ENCODE measurements around the gene PRCD.

PRCD gene

GRCh38 chr17:76572201-76572910, 32.5 kb downstream of the PRCD start:
- no peak for DNase-seq (ENCODE audit: low spot score)

GRCh38 chr17:76573096-76573495, 33.3 kb downstream of the PRCD start:
- no peak for DNase-seq (ENCODE audit: low spot score)

GRCh38 chr17:76574166-76574565, 34.3 kb downstream of the PRCD start:
- no peak for DNase-seq (ENCODE audit: low spot score)

GRCh38 chr17:76575570-76575969, 35.7 kb downstream of the PRCD start:
- peak; percentile 94 for DNase-seq (ENCODE audit: low spot score)

- DNase-seq (ENCODE audit: low spot score): no peak
These were observed 36.3 kb downstream of the PRCD start for GRCh38 chr17:76576189-76576588.

GRCh38 chr17:76577876-76578275, 38.0 kb downstream of the PRCD start:
- no peak for DNase-seq (ENCODE audit: low spot score)

GRCh38 chr17:76578376-76578775, 38.5 kb downstream of the PRCD start:
- DNase-seq (ENCODE audit: low spot score): no peak

- DNase-seq (ENCODE audit: low spot score): no peak
These were observed 39.4 kb downstream of the PRCD start for GRCh38 chr17:76579281-76579680.

- no peak for DNase-seq (ENCODE audit: low spot score)
These were observed 41.7 kb downstream of the PRCD start for GRCh38 chr17:76581515-76581914.

GRCh38 chr17:76582660-76583059, 42.8 kb downstream of the PRCD start:
- no peak for DNase-seq (ENCODE audit: low spot score)

- no peak for DNase-seq (ENCODE audit: low spot score)
These were observed 44.7 kb downstream of the PRCD start for GRCh38 chr17:76584427-76585032.

GRCh38 chr17:76585033-76585648, 45.3 kb downstream of the PRCD start:
- no peak for DNase-seq (ENCODE audit: low spot score)

GRCh38 chr17:76585649-76586593, 46.1 kb downstream of the PRCD start, which contains the start of gene ST6GALNAC2:
Gene ST6GALNAC2, minus strand, starts transcription at chr17:76585860. Its CDS starts 52 bp downstream, at chr17:76585808.
- no peak for DNase-seq (ENCODE audit: low spot score)

- DNase-seq (ENCODE audit: low spot score): no peak
These were observed 47.1 kb downstream of the PRCD start for GRCh38 chr17:76586741-76587487.

- no peak for DNase-seq (ENCODE audit: low spot score)
These were observed 48.3 kb downstream of the PRCD start for GRCh38 chr17:76588182-76588581.

- DNase-seq (ENCODE audit: low spot score): no peak
These were observed 53.6 kb downstream of the PRCD start for GRCh38 chr17:76593384-76593826.

- no peak for DNase-seq (ENCODE audit: low spot score)
These were observed 54.1 kb downstream of the PRCD start for GRCh38 chr17:76593959-76594358.

GRCh38 chr17:76594690-76595089, 54.8 kb downstream of the PRCD start:
- no peak for DNase-seq (ENCODE audit: low spot score)
